Measurements from ENCODE around the gene GGTA1. TPM values are rescaled to one million over a fixed set of nuclear protein-coding genes. Genes with fewer than 3 reads are reported as not detected.

Gene GGTA1
- total and polyA plus RNA-seq, 2 donors = 7.9 to 9.7 TPM

GRCh38 chr9:121491111-121491510, 8.5 kb downstream of the GGTA1 start:
- Histone ChIP-seq H3K4me3 (ENCODE audit: low read length in 2 of 2) (no peak overlapping the region), H3K27me3 (ENCODE audit: control insufficient read depth in 2 of 2, insufficient read depth in 1 of 2, low read length in 1 of 2) (no peaks in the 10 kb centered on the region), H3K4me1 (ENCODE audit: control insufficient read depth in 2 of 2, insufficient read depth in 2 of 2, low read length in 2 of 2) (no peaks in the 10 kb centered on the region), H3K27ac (ENCODE audit: low read depth in 1 of 2, low read length in 1 of 2) (no peak overlapping the region), H3K36me3 (ENCODE audit: control insufficient read depth in 2 of 2, insufficient read depth in 2 of 2, low read length in 1 of 2) (no peaks in the 10 kb centered on the region), H3K9me3 (ENCODE audit: control insufficient read depth in 2 of 2, insufficient read depth in 1 of 2, low read length in 1 of 2) (no peaks in the 10 kb centered on the region)
- 91% methylated on average over 5 of the region's 5 CpGs for WGBS
- no peak for DNase-seq (ENCODE audit: low read depth in 6 of 9, low spot score in 9 of 9)

GRCh38 chr9:121489344-121489743, 10.3 kb downstream of the GGTA1 start:
- H3K4me1 ChIP-seq (ENCODE audit: control insufficient read depth in 2 of 2, insufficient read depth in 2 of 2, low read length in 2 of 2) = no peaks in the 10 kb centered on the region

GRCh38 chr9:121486043-121486442, 13.6 kb downstream of the GGTA1 start:
- DNase-seq (ENCODE audit: low read depth in 6 of 9, low spot score in 9 of 9) = no peak
- no peaks in the 10 kb centered on the region for H3K4me1 ChIP-seq (ENCODE audit: control insufficient read depth in 2 of 2, insufficient read depth in 2 of 2, low read length in 2 of 2)
- no peaks in the 10 kb centered on the region for H3K27me3 ChIP-seq (ENCODE audit: control insufficient read depth in 2 of 2, insufficient read depth in 1 of 2, low read length in 1 of 2)
- H3K9me3 ChIP-seq (ENCODE audit: control insufficient read depth in 2 of 2, insufficient read depth in 1 of 2, low read length in 1 of 2) = no peaks in the 10 kb centered on the region
- no peaks in the 10 kb centered on the region for H3K36me3 ChIP-seq (ENCODE audit: control insufficient read depth in 2 of 2, insufficient read depth in 2 of 2, low read length in 1 of 2)
- no peak overlapping the region for H3K27ac ChIP-seq (ENCODE audit: low read depth in 1 of 2, low read length in 1 of 2)
- H3K4me3 ChIP-seq (ENCODE audit: low read length in 2 of 2) = no peak overlapping the region
- WGBS = 63% methylated on average over 4 of the region's 4 CpGs

More at GRCh38 chr9:121489344-121489743, 10.3 kb downstream of the GGTA1 start:
- H3K36me3 ChIP-seq (ENCODE audit: control insufficient read depth in 2 of 2, insufficient read depth in 2 of 2, low read length in 1 of 2) = no peaks in the 10 kb centered on the region
- DNase-seq (ENCODE audit: low read depth in 6 of 9, low spot score in 9 of 9) = no peak
- WGBS = 100% methylated on average over 2 of the region's 2 CpGs
- no peak overlapping the region for H3K27ac ChIP-seq (ENCODE audit: low read depth in 1 of 2, low read length in 1 of 2)
- H3K4me3 ChIP-seq (ENCODE audit: low read length in 2 of 2) = no peak overlapping the region
- H3K27me3 ChIP-seq (ENCODE audit: control insufficient read depth in 2 of 2, insufficient read depth in 1 of 2, low read length in 1 of 2) = no peaks in the 10 kb centered on the region
- H3K9me3 ChIP-seq (ENCODE audit: control insufficient read depth in 2 of 2, insufficient read depth in 1 of 2, low read length in 1 of 2) = no peaks in the 10 kb centered on the region

- Histone ChIP-seq H3K27me3 (ENCODE audit: control insufficient read depth in 2 of 2, insufficient read depth in 1 of 2, low read length in 1 of 2) (no peaks in the 10 kb centered on the region), H3K36me3 (ENCODE audit: control insufficient read depth in 2 of 2, insufficient read depth in 2 of 2, low read length in 1 of 2) (no peaks in the 10 kb centered on the region), H3K27ac (ENCODE audit: low read depth in 1 of 2, low read length in 1 of 2) (no peak overlapping the region), H3K4me1 (ENCODE audit: control insufficient read depth in 2 of 2, insufficient read depth in 2 of 2, low read length in 2 of 2) (no peaks in the 10 kb centered on the region), H3K4me3 (ENCODE audit: low read length in 2 of 2) (no peak overlapping the region), H3K9me3 (ENCODE audit: control insufficient read depth in 2 of 2, insufficient read depth in 1 of 2, low read length in 1 of 2) (no peaks in the 10 kb centered on the region)
- no peak for DNase-seq (ENCODE audit: low read depth in 6 of 9, low spot score in 9 of 9)
- 46% methylated on average over 4 of the region's 4 CpGs for WGBS
These were observed 14.0 kb downstream of the GGTA1 start for GRCh38 chr9:121485623-121486022.

- no peaks in the 10 kb centered on the region for H3K36me3 ChIP-seq (ENCODE audit: control insufficient read depth in 2 of 2, insufficient read depth in 2 of 2, low read length in 1 of 2)
- H3K4me3 ChIP-seq (ENCODE audit: low read length in 2 of 2) = no peak overlapping the region
- 93% methylated on average over 11 of the region's 11 CpGs for WGBS
- H3K27me3 ChIP-seq (ENCODE audit: control insufficient read depth in 2 of 2, insufficient read depth in 1 of 2, low read length in 1 of 2) = no peaks in the 10 kb centered on the region
- H3K9me3 ChIP-seq (ENCODE audit: control insufficient read depth in 2 of 2, insufficient read depth in 1 of 2, low read length in 1 of 2) = no peaks in the 10 kb centered on the region
- H3K27ac ChIP-seq (ENCODE audit: low read depth in 1 of 2, low read length in 1 of 2) = no peak overlapping the region
- no peaks in the 10 kb centered on the region for H3K4me1 ChIP-seq (ENCODE audit: control insufficient read depth in 2 of 2, insufficient read depth in 2 of 2, low read length in 2 of 2)
- DNase-seq (ENCODE audit: low read depth in 6 of 9, low spot score in 9 of 9) = no peak
These were observed 14.8 kb downstream of the GGTA1 start for GRCh38 chr9:121484651-121485446.

GRCh38 chr9:121483473-121484031, 16.1 kb downstream of the GGTA1 start:
- Histone ChIP-seq H3K4me1 (ENCODE audit: control insufficient read depth in 2 of 2, insufficient read depth in 2 of 2, low read length in 2 of 2) (no peaks in the 10 kb centered on the region), H3K36me3 (ENCODE audit: control insufficient read depth in 2 of 2, insufficient read depth in 2 of 2, low read length in 1 of 2) (no peaks in the 10 kb centered on the region), H3K27ac (ENCODE audit: low read depth in 1 of 2, low read length in 1 of 2) (no peak overlapping the region), H3K9me3 (ENCODE audit: control insufficient read depth in 2 of 2, insufficient read depth in 1 of 2, low read length in 1 of 2) (no peaks in the 10 kb centered on the region), H3K4me3 (ENCODE audit: low read length in 2 of 2) (no peak overlapping the region), H3K27me3 (ENCODE audit: control insufficient read depth in 2 of 2, insufficient read depth in 1 of 2, low read length in 1 of 2) (no peaks in the 10 kb centered on the region)
- DNase-seq (ENCODE audit: low read depth in 6 of 9, low spot score in 9 of 9) = no peak
- 88% methylated on average over 7 of the region's 7 CpGs for WGBS

- no peaks in the 10 kb centered on the region for H3K9me3 ChIP-seq (ENCODE audit: control insufficient read depth in 2 of 2, insufficient read depth in 1 of 2, low read length in 1 of 2)
- no peak overlapping the region for H3K4me3 ChIP-seq (ENCODE audit: low read length in 2 of 2)
- 90% methylated on average over 5 of the region's 5 CpGs for WGBS
- H3K4me1 ChIP-seq (ENCODE audit: control insufficient read depth in 2 of 2, insufficient read depth in 2 of 2, low read length in 2 of 2) = no peaks in the 10 kb centered on the region
- no peaks in the 10 kb centered on the region for H3K36me3 ChIP-seq (ENCODE audit: control insufficient read depth in 2 of 2, insufficient read depth in 2 of 2, low read length in 1 of 2)
- no peaks in the 10 kb centered on the region for H3K27me3 ChIP-seq (ENCODE audit: control insufficient read depth in 2 of 2, insufficient read depth in 1 of 2, low read length in 1 of 2)
- H3K27ac ChIP-seq (ENCODE audit: low read depth in 1 of 2, low read length in 1 of 2) = no peak overlapping the region
- no peak for DNase-seq (ENCODE audit: low read depth in 6 of 9, low spot score in 9 of 9)
These were observed 16.6 kb downstream of the GGTA1 start for GRCh38 chr9:121483049-121483448.

- WGBS = 87% methylated on average over 8 of the region's 8 CpGs
- Histone ChIP-seq H3K27ac (ENCODE audit: low read depth in 1 of 2, low read length in 1 of 2) (no peak overlapping the region), H3K4me1 (ENCODE audit: control insufficient read depth in 2 of 2, insufficient read depth in 2 of 2, low read length in 2 of 2) (no peaks in the 10 kb centered on the region), H3K9me3 (ENCODE audit: control insufficient read depth in 2 of 2, insufficient read depth in 1 of 2, low read length in 1 of 2) (no peaks in the 10 kb centered on the region), H3K36me3 (ENCODE audit: control insufficient read depth in 2 of 2, insufficient read depth in 2 of 2, low read length in 1 of 2) (no peaks in the 10 kb centered on the region), H3K4me3 (ENCODE audit: low read length in 2 of 2) (no peak overlapping the region), H3K27me3 (ENCODE audit: control insufficient read depth in 2 of 2, insufficient read depth in 1 of 2, low read length in 1 of 2) (no peaks in the 10 kb centered on the region)
- DNase-seq (ENCODE audit: low read depth in 6 of 9, low spot score in 9 of 9) = no peak
These were observed 20.6 kb downstream of the GGTA1 start for GRCh38 chr9:121478816-121479676.

- no peaks in the 10 kb centered on the region for H3K27me3 ChIP-seq (ENCODE audit: control insufficient read depth in 2 of 2, insufficient read depth in 1 of 2, low read length in 1 of 2)
- no peak for DNase-seq (ENCODE audit: low read depth in 6 of 9, low spot score in 9 of 9)
- H3K27ac ChIP-seq (ENCODE audit: low read depth in 1 of 2, low read length in 1 of 2) = no peak overlapping the region
- 96% methylated on average over 5 of the region's 5 CpGs for WGBS
- H3K4me3 ChIP-seq (ENCODE audit: low read length in 2 of 2) = no peak overlapping the region
- no peaks in the 10 kb centered on the region for H3K9me3 ChIP-seq (ENCODE audit: control insufficient read depth in 2 of 2, insufficient read depth in 1 of 2, low read length in 1 of 2)
- H3K4me1 ChIP-seq (ENCODE audit: control insufficient read depth in 2 of 2, insufficient read depth in 2 of 2, low read length in 2 of 2) = no peaks in the 10 kb centered on the region
- no peaks in the 10 kb centered on the region for H3K36me3 ChIP-seq (ENCODE audit: control insufficient read depth in 2 of 2, insufficient read depth in 2 of 2, low read length in 1 of 2)
These were observed 23.5 kb downstream of the GGTA1 start for GRCh38 chr9:121476156-121476555.

Data from thymus (tissue), 11 donors.